Epithelial cell of proximal tubule (primary cell): ENCODE data around the gene DOCK1. TPM values are rescaled to one million over a fixed set of nuclear protein-coding genes. Genes with fewer than 3 reads are reported as not detected.

ENCODE experiments used
- DNase-seq: peaks from one replicate; pipeline ENCODE4 v3.0.0-alpha.2; 2011; ENCODE audit warnings: low read depth
- H3K4me3 ChIP-seq: 2 replicates; pipeline ENCODE4 v1.5.1; 2011; ENCODE audit warnings: low read depth, mild to moderate bottlenecking, low read length
- total RNA-seq: library from RNA; depleted of rRNA; stranded (reverse); fragments of >200 nt; gene quantifications from 2 replicates; pipeline ENCODE4 v1.2.3, GENCODE V29; 2015
- TF ChIP-seq, protein P1 (sequence below): conservative IDR thresholded peaks from 2 replicates; pipeline ENCODE4 v1.5.1; 2012; ENCODE audit warnings: low read depth, mild to moderate bottlenecking, low read length

The DOCK1 gene
- total RNA-seq, 1 donor from 2014 or later, result 31.9 TPM

GRCh38 chr10:127068485-127068884, 163.3 kb downstream of the DOCK1 start:
- no peak for DNase-seq
- TF ChIP-seq, protein P1, sequence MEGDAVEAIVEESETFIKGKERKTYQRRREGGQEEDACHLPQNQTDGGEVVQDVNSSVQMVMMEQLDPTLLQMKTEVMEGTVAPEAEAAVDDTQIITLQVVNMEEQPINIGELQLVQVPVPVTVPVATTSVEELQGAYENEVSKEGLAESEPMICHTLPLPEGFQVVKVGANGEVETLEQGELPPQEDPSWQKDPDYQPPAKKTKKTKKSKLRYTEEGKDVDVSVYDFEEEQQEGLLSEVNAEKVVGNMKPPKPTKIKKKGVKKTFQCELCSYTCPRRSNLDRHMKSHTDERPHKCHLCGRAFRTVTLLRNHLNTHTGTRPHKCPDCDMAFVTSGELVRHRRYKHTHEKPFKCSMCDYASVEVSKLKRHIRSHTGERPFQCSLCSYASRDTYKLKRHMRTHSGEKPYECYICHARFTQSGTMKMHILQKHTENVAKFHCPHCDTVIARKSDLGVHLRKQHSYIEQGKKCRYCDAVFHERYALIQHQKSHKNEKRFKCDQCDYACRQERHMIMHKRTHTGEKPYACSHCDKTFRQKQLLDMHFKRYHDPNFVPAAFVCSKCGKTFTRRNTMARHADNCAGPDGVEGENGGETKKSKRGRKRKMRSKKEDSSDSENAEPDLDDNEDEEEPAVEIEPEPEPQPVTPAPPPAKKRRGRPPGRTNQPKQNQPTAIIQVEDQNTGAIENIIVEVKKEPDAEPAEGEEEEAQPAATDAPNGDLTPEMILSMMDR, result no peak

DNA sequence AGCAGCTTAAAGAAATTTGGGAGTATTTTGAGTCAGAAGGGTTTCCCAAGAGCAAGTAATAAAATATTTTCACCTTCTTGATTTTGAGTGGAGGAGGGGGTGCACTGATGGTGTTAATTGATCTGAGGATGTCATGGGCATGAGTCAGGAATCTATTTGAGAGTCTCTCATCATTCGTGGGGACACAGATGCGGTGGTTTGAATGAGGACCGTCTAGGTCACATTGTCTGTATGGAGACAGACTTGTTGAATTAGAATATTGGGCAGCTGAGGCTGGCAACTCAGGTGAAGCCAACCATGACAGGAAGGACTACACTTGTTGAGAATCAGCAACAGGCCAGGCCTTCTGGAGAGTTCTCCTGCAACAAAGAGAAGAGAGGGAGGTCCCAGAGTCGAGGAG, 164.2 kb downstream of the DOCK1 start:
- no peak for DNase-seq
- TF ChIP-seq, protein P1, result no peak
- H3K4me3 ChIP-seq, result no peak overlapping the region

More at GRCh38 chr10:127068485-127068884, 163.3 kb downstream of the DOCK1 start:
- no peak overlapping the region for H3K4me3 ChIP-seq

DNA sequence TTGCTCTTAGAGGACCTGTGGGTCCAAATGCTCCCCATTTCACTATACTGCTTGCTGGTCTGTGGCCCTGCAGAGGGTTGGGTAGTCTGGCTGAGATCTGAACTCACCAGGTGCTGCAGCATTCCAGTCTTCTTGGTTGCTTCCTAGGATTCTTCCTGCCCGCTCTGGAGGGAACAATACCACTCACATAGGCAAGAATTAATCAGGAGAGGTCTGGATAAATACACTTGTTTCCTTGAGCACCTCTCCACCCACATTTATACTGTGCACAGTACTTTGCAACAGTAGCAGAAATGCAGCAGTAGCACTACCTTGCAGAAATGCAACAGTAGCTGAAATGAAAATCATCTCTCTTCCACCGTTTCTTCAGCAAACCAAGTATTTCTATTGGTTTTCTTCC, 165.9 kb downstream of the DOCK1 start:
- TF ChIP-seq, protein P1, result no peak
- no peak for DNase-seq
- H3K4me3 ChIP-seq, result no peak overlapping the region

- TF ChIP-seq, protein P1, result no peak
- no peak for DNase-seq
- no peak overlapping the region for H3K4me3 ChIP-seq
These were observed 168.4 kb downstream of the DOCK1 start for GRCh38 chr10:127073666-127074065.

- TF ChIP-seq, protein P1, result no peak
- DNase-seq, result no peak
- H3K4me3 ChIP-seq, result no peak overlapping the region
These were observed 174.2 kb downstream of the DOCK1 start for GRCh38 chr10:127079392-127079791.

DNA sequence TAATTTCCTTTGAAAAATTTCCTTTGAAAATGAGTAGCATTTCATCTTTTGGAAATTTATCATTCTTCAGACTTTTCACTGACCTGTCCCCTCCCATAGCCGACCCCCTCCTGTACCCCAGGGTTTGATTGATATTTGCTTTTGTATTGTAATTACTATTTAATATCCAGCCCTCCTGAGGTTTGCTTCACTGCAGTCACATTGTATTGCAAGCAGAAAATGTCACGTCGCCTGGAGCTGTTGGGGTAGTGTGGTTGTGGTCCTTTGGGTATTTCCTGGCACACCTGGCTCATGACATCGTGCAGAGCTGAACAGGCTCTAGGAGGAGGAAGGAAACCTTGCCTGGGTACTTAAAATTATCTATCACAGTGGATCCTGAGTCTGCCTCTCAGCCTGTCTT, 175.1 kb downstream of the DOCK1 start:
- DNase-seq, result no peak
- TF ChIP-seq, protein P1, result no peak
- H3K4me3 ChIP-seq, result no peak overlapping the region

- H3K4me3 ChIP-seq, result no peak overlapping the region
- no peak for DNase-seq
- TF ChIP-seq, protein P1, result no peak
These were observed 176.7 kb downstream of the DOCK1 start for GRCh38 chr10:127081851-127082345.
